GM19468 (cell line): Measurements from ENCODE around the gene UNC119B.

Source experiments
- ATAC-seq: cut with Tn5 transposase; IDR thresholded peaks from one replicate; pipeline ENCODE4 v1.9.1; 2021; ENCODE audit warnings: mild to moderate bottlenecking, moderate library complexity, moderate number of reproducible peaks; ENCODE audit not compliant: unreplicated experiment; ENCODE audit errors: extremely low read depth

UNC119B gene

DNA sequence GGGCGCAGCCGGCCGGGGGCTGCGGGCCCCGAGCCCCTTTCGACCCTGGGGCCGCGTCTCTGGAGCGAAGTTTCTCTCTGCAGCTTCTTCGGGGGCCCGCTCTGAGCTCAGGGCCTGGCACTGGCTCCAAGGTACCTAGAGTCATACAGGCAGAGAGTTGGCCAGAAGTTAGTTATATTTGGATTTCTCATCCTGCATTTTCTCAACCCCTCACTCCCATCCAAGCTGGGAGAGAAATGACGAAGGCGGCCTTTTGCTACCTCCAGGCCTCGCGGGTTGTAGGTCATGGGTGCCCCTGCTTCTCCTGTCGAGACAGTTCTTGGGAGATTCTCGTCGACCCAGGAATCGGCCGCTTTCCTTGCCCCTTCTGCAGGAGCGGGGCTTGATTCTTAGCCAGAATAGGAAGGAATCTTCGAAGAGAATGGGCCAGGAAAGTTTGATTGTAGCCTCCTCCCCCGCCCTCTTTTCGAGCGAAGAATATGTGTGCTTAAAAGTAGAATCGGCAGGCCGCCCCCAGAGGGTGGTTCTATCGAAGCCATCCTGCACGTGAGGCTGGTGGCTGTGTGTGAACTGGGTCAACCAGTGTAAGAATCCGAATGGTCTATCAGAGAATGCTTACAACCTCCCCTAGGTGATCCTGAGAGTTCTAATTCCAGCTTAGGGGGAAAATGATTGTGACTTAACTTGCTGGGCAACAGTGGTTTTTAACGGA, 22.5 kb upstream of the UNC119B start:
- no peak for ATAC-seq

DNA sequence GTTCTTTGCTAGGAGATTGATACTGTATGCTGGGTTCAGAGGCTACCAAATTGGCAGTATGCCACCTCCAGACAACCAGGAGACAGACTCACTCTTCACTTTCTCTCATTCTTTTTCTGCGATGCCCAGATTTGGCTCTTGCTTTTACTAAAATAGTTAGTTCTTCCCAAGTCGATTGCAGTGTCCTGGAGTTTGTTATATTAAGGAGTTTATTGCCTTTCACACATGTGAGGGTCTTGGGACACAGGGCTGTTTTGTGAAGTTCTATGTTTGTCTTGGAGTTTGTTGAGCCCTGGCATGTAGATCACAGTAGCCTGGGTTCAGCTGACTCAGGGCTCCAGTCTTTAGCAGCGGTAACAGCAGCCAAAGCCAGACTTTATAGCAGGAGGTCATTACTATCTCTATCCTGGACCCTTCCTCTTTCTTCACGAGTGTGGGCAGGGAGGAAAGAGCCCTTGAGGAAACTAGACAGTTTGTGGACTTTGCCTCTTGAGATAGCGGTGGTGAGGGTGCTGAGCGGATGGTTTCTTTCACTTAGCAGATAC, 21.7 kb upstream of the UNC119B start:
- no peak for ATAC-seq

DNA sequence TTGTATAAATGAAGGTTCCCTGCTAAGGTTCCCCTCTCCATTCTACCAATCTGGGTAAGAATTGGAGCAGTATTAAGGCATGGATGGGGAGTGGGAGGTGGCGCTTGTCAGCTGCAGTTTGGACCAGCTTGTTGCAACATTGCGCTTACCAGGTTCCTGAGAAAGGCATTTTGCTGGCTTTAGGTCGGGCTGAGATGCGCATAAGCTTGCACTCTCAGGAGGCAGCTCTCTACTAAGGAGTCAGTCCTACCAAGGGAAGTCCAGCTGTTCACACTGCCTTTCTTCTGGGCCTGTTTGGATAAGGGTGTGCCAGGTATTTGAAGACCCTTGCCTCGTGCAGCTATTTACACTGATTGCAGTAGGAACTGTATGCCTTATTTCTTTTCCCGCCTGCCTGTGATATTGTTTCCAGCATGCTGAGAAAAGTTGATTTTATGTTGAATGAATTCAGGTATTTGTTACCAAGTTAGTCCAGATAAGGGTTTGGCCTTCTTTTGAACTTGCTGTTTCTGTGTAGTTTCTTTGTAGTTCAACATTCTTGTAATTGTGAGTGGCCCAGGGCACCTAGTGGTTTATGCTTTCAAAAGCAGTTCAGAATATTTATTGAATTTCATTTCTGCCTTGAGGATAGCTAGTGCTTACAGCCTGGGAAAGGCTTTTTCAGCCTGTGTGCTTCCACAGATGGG, 20.7 kb upstream of the UNC119B start:
- ATAC-seq = no peak

DNA sequence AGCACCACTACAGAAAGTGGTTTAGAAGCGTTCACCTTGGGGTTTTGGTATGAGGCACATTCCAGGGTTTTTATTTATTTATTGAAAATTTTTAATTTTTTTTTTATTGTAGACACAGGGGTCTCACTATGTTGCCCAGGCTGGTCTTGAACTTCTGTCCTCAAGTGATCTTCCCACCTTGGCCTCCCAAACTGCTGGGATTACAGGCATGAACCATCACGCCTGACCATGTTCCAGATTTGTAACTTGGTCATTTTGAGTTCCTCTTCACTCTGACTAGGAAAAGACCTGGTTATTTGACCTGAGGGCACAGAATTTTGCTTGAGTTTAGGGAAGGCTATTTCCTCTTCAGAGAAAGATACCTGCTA, 20.2 kb upstream of the UNC119B start:
- no peak for ATAC-seq

DNA sequence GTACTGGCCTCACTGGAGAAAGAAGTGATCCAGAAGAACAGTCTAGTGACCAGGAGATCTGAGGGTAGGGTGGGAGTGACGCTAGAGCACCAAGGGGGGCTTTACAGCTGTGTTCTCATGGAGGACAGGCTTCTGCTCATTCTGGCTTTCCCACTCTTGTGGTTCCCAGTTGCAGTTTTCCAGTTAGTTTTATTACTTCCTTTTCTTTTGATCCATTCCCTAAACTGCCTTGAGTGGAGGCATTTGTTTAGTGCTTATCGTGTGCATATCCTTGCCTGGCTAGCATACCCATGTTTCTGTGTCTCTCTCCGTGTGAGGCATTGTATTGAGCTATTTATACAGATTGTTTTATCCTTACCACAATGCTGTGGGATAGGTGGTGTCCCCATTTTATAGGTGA, 19.3 kb upstream of the UNC119B start:
- ATAC-seq = no peak

DNA sequence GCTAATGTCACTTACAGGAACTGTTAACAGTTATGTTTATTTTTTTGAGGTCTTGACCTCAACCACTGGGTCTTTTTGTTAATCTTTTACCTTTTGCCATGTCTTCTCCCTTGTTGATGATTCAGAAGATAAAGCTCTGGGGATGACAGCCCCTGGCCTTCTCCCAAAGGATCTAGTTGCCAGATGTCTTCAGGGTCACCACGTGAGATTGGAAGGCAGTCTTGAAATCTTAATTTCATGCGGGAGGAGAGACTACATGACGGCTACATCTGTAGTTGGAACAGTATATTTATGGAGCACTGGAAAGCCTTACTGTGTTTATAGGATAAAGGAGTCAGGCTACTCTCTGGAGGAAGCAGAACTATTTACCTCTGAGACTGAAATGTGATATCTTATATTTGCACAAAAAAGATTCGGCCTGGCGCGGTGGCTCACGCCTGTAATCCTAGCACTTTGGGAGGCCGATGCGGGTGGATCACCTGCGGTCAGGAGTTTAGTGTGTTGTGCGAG, 17.7 kb upstream of the UNC119B start:
- no peak for ATAC-seq

DNA sequence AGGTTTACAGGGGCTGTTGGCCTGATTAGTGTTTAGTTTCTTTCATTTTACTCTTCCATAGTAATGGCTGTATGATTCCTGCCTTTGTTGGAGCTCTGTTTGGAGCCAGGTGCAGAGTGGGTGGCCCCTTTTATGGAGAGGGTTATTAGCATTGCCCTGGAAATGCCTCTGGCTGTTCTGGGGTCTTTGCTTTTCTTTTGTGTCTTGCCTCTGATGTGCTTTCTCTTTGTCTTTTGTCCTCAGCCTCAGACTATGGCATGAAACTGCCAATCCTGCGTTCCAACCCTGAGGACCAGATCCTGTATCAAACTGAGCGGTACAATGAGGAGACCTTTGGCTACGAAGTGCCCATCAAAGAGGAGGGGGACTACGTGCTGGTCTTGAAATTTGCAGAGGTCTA, 16.4 kb upstream of the UNC119B start:
- no peak for ATAC-seq

DNA sequence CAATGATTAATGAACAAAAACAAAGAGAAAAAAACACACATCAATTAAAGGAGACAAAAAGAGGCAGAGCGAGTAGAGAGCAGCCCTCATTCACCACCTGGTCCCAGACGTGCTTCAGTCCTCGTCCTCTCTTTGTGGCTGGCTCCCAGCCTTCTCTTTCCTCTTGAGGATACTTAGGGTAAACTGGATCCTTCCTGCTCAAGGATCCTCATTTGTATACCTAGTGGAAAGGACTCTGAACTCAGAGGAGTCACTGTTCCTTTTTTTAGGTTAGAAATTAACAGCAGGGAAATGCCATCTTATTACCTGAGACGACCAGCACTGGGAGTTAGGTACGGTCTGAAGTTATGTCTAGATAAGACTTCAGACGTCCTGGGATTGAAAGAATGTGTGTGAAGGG, 13.6 kb upstream of the UNC119B start:
- ATAC-seq = no peak

DNA sequence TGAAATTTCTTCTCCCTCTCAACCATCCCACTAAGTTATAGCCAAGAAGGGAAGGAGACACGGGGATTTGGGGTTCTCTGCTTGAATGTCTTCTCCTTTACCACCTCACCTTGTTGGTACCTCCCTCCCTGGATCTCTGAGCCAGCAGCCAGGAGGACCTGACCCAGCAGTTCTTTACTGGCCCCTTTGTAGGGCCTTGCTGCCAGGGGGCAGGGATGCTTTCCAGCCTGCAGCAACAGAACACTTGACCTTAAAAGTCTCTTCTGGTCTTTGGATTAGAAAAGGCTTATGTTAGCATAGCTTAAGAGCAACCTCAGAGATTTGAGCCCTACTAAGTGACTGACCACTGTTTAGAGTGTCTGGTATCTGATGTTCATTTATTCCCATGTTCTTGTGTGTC, 12.9 kb upstream of the UNC119B start:
- ATAC-seq = no peak

DNA sequence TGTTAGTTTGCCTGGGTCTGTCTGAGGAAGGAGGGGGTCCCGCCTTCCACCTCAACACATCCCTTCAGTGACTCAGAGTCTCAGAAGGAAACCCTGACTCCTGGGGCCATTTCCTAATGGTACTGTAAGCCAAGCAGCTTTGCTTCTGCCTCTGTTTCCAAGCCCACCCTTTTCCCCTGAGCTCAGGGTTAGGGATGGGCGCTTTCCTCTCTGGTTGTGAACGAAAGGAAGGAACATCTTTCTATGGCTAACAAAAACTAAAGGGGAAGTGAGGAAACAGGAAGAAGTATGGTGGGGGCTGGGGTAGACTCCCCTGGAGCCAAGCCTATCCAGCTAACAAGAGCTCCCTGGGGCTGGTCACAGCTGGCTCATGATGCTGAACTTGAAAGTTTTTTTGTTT, 11.6 kb upstream of the UNC119B start:
- ATAC-seq = no peak

DNA sequence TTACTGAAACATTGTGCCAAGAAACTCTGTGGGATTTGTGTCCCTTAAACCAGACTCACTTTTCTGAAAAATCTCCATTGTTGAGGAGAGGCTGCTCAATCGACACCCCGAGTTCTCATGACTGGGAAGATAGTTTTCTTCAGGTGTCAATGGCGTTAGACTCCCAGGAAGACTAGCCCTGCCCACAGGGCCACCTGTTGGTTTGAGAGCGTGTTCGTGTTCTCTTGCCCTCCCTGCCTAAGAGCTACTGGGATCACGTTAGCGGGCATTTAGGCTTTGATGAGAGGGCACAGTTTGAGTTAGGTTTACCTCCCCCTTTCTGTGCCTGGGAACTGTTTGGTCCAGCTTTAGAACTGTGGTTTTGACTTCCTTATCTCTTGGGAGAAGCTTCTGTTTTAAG, 10.7 kb upstream of the UNC119B start:
- ATAC-seq = no peak

DNA sequence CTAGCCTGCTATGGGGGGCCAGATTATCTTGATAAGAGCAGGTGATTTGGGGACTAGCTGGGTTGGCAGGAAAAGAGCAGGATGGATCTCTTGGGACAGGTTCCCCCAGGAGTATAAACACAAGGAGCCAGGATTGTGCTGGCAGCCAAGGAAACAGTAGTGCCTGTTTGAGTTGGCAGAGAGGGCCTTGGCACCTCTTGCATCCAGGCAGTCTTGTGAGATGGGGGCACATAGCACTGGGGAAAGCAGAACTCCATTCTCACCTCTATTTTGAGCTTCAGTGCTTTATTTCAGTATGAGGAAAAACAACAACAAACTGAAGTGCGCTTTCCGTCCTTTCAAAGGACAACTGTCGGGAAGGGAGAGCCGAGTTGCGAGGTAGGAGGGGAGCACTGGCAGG, 9.4 kb upstream of the UNC119B start:
- no peak for ATAC-seq

DNA sequence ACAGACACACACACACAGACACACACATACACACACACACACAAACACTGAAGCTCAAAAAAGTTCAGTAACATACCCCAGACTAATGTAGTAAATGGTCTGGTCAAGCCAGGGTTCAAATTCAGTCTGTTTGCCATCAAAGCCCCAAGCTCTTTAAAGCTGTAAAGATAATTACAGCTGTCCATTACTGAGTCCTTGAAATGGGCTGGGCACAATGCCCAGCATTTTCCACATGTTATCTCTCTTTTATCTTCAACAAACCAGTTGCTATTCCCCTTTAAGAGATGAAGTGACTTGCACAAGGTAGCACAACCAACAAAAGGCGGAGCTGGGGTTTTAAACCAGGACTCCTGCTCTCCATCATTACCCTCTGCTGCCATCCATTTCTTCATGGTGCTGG, 7.6 kb upstream of the UNC119B start:
- ATAC-seq = no peak

DNA sequence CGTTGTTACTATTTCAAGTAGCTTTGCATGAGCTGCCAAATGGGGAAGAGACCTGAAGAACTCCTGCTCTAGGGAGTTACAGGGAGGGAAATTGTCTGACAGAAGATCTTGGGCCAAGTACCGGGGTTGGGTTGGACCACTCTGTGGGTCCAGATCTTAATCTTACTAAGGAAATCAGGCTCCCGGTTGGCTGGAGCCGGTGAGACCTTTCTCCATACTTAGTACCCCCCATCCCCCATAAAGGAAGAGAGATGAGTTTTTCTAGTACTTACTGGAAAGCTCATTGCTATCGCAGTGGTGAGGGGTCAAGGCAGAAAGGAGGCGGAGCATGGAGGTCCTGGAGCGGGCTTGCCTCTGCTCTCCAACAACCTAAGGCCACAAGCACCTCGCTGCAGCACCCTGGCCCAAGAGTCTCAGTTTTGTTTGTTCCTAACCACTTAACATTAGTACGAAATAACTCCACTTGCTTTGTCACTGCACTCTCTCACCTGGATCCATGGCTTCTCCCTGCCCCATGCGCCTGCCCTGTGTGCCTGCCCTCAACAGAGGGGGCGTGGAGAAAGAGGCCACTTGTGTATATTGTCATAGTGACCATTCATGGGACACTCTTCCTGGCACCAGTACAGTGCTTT, 6.8 kb upstream of the UNC119B start:
- no peak for ATAC-seq

DNA sequence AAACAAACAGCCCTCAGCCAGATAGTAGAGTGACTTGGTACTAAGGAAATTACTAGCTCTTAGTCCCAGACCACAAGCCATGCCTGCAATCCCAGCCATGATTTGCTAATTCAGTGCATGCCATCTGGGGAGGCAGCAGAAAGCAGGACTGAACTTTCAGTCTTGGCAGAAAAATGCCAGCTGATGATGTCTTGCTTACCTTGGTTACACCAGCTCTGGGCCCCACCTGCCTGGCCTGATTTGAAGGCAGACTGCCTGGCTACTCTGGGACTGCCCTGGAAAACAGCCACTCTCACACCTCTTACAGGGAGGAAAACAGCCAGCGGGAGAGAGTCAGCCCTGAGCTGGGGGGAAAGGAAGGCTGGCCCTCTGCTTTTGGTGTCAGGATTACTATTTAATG, 4.6 kb upstream of the UNC119B start:
- ATAC-seq = no peak

DNA sequence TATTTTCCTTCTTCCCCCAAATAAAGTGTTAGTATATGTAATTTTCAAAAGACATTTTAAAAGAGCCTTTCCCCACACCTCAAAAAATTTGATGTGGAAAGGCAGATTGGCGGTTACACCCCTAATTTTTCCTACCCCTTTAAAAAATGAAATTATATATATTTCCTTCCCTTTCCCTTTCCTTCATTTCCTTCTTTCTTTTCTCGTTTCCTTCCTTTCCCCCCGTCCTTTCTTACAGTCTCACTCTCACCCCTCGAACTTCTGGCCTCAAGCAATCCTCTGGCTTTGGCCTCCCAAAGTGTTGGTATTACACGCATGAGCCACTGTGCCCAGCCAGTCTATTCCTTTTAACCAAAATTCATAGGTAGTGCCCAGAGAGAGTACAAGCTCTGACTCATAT, 4.2 kb upstream of the UNC119B start:
- ATAC-seq = no peak

DNA sequence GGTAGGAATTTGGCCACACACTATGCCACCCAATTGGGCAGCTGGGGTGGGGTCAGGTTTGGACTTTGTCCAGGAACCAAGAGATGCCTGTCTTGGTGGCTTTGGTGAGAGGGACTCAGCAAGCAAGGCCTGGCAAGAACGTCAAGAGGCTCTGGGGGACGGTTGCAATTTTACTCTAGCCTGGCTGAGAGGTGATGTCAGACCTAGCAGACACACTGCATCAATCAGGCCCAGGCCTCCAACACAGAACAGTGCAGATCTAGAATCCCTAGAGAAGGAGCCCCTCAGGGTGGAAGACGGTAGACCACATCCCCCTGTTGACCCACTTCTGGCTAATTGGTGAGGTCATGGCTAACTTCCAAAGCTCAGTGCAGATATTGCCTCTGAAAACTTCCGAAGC, 1.6 kb upstream of the UNC119B start:
- ATAC-seq = no peak

DNA sequence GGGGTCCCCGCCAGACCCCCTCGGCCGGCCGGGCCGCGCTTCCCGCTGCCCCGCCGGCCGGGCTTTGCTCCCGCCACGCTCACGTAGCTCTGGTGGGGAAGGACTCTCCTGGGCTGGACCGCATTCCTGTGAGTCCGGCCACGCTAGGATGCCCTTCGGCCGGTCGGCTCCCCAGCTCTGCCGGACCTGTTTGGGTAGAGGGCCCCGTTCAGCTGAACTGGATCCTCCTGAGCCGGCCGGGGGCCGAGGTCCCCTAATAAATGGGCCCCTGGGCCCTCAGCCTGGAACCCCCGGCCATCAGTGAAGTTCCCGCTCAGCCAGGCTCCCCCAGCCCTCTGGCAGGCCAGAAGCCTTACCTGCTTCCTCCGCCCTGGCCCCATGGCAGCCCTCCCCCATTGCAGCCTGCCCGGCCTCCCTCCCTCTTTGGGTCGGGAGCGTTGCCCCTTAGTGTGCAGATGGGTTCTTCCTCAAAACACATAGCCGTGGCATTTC, 593 bp downstream of the UNC119B start:
- ATAC-seq = no peak

DNA sequence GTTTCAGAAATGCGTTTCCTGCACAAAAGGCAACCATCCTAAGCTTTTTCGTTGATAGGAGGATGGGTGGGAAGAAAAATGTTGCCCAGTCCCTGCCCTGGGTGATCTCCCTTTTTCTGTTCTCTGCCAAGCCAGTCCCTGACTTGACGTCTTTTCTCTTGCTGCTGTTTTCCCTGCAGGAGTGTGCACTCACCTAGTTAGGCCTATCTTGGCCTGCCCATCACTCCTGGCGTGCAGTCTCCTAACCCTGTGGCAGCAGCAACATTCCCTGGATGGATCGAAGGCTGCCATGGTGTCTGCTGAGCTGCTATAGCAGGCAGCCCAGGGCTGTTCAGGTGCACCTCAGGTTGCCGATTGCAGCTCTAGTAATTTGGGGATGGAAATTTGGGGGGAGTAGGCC, 1.2 kb downstream of the UNC119B start:
- no peak for ATAC-seq

DNA sequence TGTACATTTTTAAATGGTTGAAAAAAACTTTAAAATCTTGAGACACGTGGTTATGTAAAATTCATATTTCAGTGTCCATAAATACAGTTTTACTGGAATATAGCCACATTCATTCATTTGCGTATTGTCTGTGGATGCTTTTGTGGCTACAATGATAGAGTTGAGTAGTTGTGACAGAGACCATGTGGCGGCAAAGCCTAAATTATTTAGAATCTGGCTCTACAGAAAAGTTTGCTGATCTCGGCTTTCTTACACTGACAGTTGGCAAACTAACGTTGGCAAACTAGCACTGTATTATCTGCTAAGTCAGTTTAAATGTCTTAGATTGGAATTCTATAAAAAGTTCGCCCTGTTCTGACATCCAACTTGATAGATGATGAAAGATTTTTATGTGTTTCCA, 2.4 kb downstream of the UNC119B start:
- ATAC-seq = no peak

DNA sequence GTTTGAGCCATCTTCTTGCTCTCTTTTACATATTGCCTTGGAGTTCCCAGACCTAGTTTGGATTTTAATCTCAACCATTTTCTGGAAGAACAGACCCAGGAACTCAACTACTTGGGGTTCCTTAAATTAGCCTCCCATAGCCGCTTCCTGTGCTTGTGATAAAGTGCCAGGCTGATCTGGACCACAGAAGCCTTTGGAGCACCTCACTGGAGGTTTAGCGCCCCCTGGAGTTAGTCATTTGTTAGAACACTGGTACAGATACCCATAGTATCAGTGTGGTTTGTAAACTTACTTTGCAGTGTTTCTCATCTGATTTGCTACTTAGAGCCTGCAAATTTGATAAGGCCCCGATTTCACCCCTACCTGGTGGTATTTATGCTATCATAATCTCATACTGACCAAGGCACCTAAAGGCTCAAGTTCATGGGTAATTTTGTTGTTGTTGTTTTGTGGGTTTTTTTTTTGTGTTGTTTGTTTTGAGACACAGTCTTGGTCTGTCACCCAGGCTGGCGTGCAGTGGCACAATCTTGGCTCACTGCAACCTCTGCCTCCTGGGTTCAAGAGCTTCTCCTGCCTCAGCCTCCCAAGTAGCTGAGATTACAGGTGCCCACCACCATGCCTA, 3.7 kb downstream of the UNC119B start:
- no peak for ATAC-seq
